Right ventricle myocardium superior (tissue), 1 donor: ENCODE measurements around the gene FAU. TPM values are rescaled to one million over a fixed set of nuclear protein-coding genes. Genes with fewer than 3 reads are reported as not detected.

Source experiments
- ATAC-seq: fragments of 200-7000 bp; cut with Tn5 transposase; one replicate; pipeline ENCODE4 v1.9.1; 2020; ENCODE audit warnings: mild to moderate bottlenecking; ENCODE audit not compliant: poor library complexity
- DNase-seq: peaks from one replicate; pipeline ENCODE4 v3.0.0-alpha.2; 2020
- intact Hi-C: fragments of 100-400 bp; cut with DNase I; formaldehyde crosslinking; loops from one replicate; pipeline ENCODE4 v1.11.2; 2022
- total RNA-seq: library from RNA; stranded (reverse); fragmentation: NEBNext Ultra II Directional; extraction: Animal tissue kit (Norgen Biotek cat#: 25700); gene quantifications from one replicate; pipeline ENCODE4 v1.2.1, GENCODE V29; 2021
- donor health status: DM: no; HTN: yes; CAD: no; lungs with severe emphysema.

The FAU gene
- total RNA-seq, 1 donor from 2014 or later: 666 TPM

- intact Hi-C loops: no loop called here
- ATAC-seq (no peak), DNase-seq (no peak)
Observed at GRCh38 chr11:65095427-65095826, 26.5 kb downstream of the FAU start.

GRCh38 chr11:65090628-65091027 lies 31.3 kb downstream of the FAU start:
- DNase-seq (no peak), ATAC-seq (no peak)
- intact Hi-C loops: no loop called here

- no peak for DNase-seq
- ATAC-seq: no peak
- intact Hi-C loops: no loop called here
Observed at GRCh38 chr11:65089621-65090020, 32.3 kb downstream of the FAU start.

GRCh38 chr11:65087827-65088226 lies 34.1 kb downstream of the FAU start:
- ATAC-seq (no peak), DNase-seq (no peak)
- intact Hi-C loops: no loop called here

GRCh38 chr11:65087216-65087615 lies 34.7 kb downstream of the FAU start:
- no peak for DNase-seq
- intact Hi-C loops: no loop called here
- ATAC-seq: no peak

- DNase-seq (no peak), ATAC-seq (no peak)
Observed at GRCh38 chr11:65086809-65087208, 35.1 kb downstream of the FAU start.

GRCh38 chr11:65085446-65085845 lies 36.5 kb downstream of the FAU start:
- ATAC-seq (no peak), DNase-seq (no peak)
- intact Hi-C loops: no loop called here

More at GRCh38 chr11:65086809-65087208, 35.1 kb downstream of the FAU start:
- intact Hi-C loops: no loop called here

GRCh38 chr11:65084598-65085375 lies 37.1 kb downstream of the FAU start:
- no peak for ATAC-seq
- intact Hi-C loops: no loop called here

GRCh38 chr11:65083834-65084597 lies 37.9 kb downstream of the FAU start, which contains the start of the genes CDCA5 and ZFPL1:
TSS of gene CDCA5 (minus strand) at chr11:65084040. CDS start at chr11:65083978, 62 bp downstream.
TSS of gene ZFPL1 (plus strand) at chr11:65084222. CDS start at chr11:65084699, 477 bp downstream.
- ATAC-seq: peak; percentile 99
- intact Hi-C loops: no loop called here
- peak; percentile 97 for DNase-seq

More at GRCh38 chr11:65084598-65085375, 37.1 kb downstream of the FAU start:
- no peak for DNase-seq

- ATAC-seq (no peak), DNase-seq (no peak)
- intact Hi-C loops: no loop called here
Observed at GRCh38 chr11:65083134-65083833, 38.6 kb downstream of the FAU start.

GRCh38 chr11:65078786-65079342 lies 43.1 kb downstream of the FAU start:
- ATAC-seq (no peak), DNase-seq (no peak)
- intact Hi-C loops: no loop called here

- ATAC-seq: peak; percentile 65
- intact Hi-C loops: no loop called here
- DNase-seq: peak; percentile 60
Observed at GRCh38 chr11:65078151-65078550, 43.8 kb downstream of the FAU start.

- no peak for ATAC-seq
- no peak for DNase-seq
- intact Hi-C loops: no loop called here
Observed at GRCh38 chr11:65077451-65077850, 44.5 kb downstream of the FAU start.

GRCh38 chr11:65072631-65072966 lies 49.3 kb downstream of the FAU start:
- ATAC-seq (no peak), DNase-seq (no peak)
- intact Hi-C loops: no loop called here

- intact Hi-C loops: no loop called here
- DNase-seq (no peak), ATAC-seq (no peak)
Observed at GRCh38 chr11:65071907-65072630, 49.9 kb downstream of the FAU start.
